ENCODE measurements around the gene PPFIA2. TPM values are rescaled to one million over a fixed set of nuclear protein-coding genes. Genes with fewer than 3 reads are reported as not detected.

The PPFIA2 gene
- total RNA-seq, 6 experiments from 2014 or later: not detected

GRCh38 chr12:81263072-81263471, 496.1 kb downstream of the PPFIA2 start:
- TF ChIP-seq CTCF (IDR thresholded peaks at IDR 0.05): no peak
- Mint-ChIP-seq H3K27ac (no peak overlapping the region), H3K27me3 (ENCODE audit: insufficient read depth) (no peaks in the 10 kb centered on the region), H3K4me1 (ENCODE audit: low read depth) (peaks cover 4% of the 10 kb centered on the region; the same call in 1 of the 2 replicates), H3K9me3 (no peaks in the 10 kb centered on the region), H3K36me3 (ENCODE audit: low read depth) (no peaks in the 10 kb centered on the region), H3K4me3 (no peak overlapping the region)
- DNase-seq: no peak

GRCh38 chr12:81261508-81262207, 497.5 kb downstream of the PPFIA2 start:
- DNase-seq: no peak
- TF ChIP-seq CTCF (IDR thresholded peaks at IDR 0.05): no peak
- Mint-ChIP-seq H3K9me3 (no peaks in the 10 kb centered on the region), H3K27me3 (ENCODE audit: insufficient read depth) (no peaks in the 10 kb centered on the region), H3K27ac (no peak overlapping the region), H3K36me3 (ENCODE audit: low read depth) (no peaks in the 10 kb centered on the region), H3K4me3 (no peak overlapping the region), H3K4me1 (ENCODE audit: low read depth) (peaks cover 4% of the 10 kb centered on the region; the same call in 1 of the 2 replicates)

GRCh38 chr12:81259360-81259759, 499.8 kb downstream of the PPFIA2 start:
- H3K4me1 Mint-ChIP-seq (ENCODE audit: low read depth): peaks cover 4% of the 10 kb centered on the region; the same call in 1 of the 2 replicates
- TF ChIP-seq CTCF (IDR thresholded peaks at IDR 0.05): no peak
- H3K4me3 Mint-ChIP-seq: no peak overlapping the region; the same call in 1 of the 2 replicates
- H3K27ac Mint-ChIP-seq: no peak overlapping the region
- H3K36me3 Mint-ChIP-seq (ENCODE audit: low read depth): no peaks in the 10 kb centered on the region
- no peak for DNase-seq
- H3K9me3 Mint-ChIP-seq: no peaks in the 10 kb centered on the region
- no peaks in the 10 kb centered on the region; the same call in 1 of the 2 replicates for H3K27me3 Mint-ChIP-seq (ENCODE audit: insufficient read depth)

GRCh38 chr12:81257947-81258551, 501.1 kb downstream of the PPFIA2 start:
- DNase-seq: peak; percentile 56
- no peaks in the 10 kb centered on the region for H3K36me3 Mint-ChIP-seq (ENCODE audit: low read depth)

GRCh38 chr12:81255947-81256346, 503.2 kb downstream of the PPFIA2 start:
- Mint-ChIP-seq H3K9me3 (no peaks in the 10 kb centered on the region), H3K27me3 (ENCODE audit: insufficient read depth) (no peaks in the 10 kb centered on the region; the same call in 1 of the 2 replicates), H3K4me1 (ENCODE audit: low read depth) (peaks cover 4% of the 10 kb centered on the region; the same call in 1 of the 2 replicates), H3K36me3 (ENCODE audit: low read depth) (no peaks in the 10 kb centered on the region), H3K4me3 (no peak overlapping the region), H3K27ac (no peak overlapping the region)
- no peak for TF ChIP-seq CTCF (IDR thresholded peaks at IDR 0.05)
- DNase-seq: no peak

More at GRCh38 chr12:81257947-81258551, 501.1 kb downstream of the PPFIA2 start:
- TF ChIP-seq CTCF (IDR thresholded peaks at IDR 0.05): peak; percentile 83
- peak overlapping the region; percentile 67; the same call in 1 of the 2 replicates for H3K4me3 Mint-ChIP-seq
- no peak overlapping the region for H3K27ac Mint-ChIP-seq
- no peaks in the 10 kb centered on the region; the same call in 1 of the 2 replicates for H3K27me3 Mint-ChIP-seq (ENCODE audit: insufficient read depth)
- no peaks in the 10 kb centered on the region for H3K9me3 Mint-ChIP-seq
- peaks cover 4% of the 10 kb centered on the region; the same call in 1 of the 2 replicates for H3K4me1 Mint-ChIP-seq (ENCODE audit: low read depth)
